Measurements from ENCODE around the gene GUCY1A1. TPM values are rescaled to one million over a fixed set of nuclear protein-coding genes. Genes with fewer than 3 reads are reported as not detected.
A peak's percentile ranks its signal among the peaks of the same experiment; 100 is the strongest.

The GUCY1A1 gene
- total RNA-seq, 1 donor from 2014 or later, result 49.1 TPM

DNA sequence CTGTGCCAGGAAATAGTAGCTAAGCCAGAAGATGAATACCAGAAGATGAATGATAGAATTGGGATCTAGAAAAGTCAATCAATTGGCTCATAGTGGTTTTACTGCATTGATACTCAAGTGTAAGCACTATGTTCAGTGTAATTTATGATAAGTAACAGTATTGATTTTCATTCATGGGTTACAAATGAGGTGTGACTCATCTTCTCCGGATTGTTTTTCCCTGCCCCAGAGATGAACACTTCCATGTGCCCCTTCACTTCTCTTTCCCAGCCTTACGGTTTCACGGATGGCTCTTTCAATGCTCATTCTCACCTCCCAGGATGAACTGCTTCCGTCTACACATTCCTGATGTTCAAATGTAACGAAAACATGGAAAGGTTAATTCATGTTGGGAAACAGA lies 82.4 kb downstream of the GUCY1A1 start:
- peaks cover 5% of the 10 kb centered on the region for H3K9me3 Mint-ChIP-seq
- no peaks in the 10 kb centered on the region for H3K27me3 Mint-ChIP-seq (ENCODE audit: low read depth)
- TF ChIP-seq, protein P1, sequence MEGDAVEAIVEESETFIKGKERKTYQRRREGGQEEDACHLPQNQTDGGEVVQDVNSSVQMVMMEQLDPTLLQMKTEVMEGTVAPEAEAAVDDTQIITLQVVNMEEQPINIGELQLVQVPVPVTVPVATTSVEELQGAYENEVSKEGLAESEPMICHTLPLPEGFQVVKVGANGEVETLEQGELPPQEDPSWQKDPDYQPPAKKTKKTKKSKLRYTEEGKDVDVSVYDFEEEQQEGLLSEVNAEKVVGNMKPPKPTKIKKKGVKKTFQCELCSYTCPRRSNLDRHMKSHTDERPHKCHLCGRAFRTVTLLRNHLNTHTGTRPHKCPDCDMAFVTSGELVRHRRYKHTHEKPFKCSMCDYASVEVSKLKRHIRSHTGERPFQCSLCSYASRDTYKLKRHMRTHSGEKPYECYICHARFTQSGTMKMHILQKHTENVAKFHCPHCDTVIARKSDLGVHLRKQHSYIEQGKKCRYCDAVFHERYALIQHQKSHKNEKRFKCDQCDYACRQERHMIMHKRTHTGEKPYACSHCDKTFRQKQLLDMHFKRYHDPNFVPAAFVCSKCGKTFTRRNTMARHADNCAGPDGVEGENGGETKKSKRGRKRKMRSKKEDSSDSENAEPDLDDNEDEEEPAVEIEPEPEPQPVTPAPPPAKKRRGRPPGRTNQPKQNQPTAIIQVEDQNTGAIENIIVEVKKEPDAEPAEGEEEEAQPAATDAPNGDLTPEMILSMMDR (IDR thresholded peaks at IDR 0.05; ENCODE audit: unreplicated experiment), result no peak
- H3K4me1 Mint-ChIP-seq, result peaks cover 14% of the 10 kb centered on the region
- no peaks in the 10 kb centered on the region for H3K36me3 Mint-ChIP-seq
- no peak overlapping the region for H3K27ac Mint-ChIP-seq
- no peak for DNase-seq (ENCODE audit: low spot score in 2 of 2, unreplicated experiment in 2 of 2)
- H3K4me3 Mint-ChIP-seq, result no peak overlapping the region

DNA sequence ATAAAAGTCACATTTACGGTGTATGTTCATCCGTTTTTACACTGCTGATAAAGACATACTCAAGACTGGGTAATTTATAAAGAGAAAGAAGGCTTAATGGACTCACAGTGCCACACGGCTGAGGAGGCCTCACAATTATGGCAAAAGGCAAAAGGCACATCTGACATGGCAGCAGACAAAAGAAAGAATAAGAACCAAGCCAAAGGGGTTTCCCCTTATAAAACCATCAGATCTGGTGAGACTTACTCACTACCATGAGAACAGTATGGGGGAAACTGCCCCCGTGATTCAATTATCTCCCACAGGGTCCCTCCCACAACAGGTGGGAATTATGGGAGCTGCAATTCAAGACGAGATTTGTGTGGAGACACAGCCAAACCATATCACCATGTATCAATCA lies 84.9 kb downstream of the GUCY1A1 start:
- DNase-seq (ENCODE audit: low spot score in 2 of 2, unreplicated experiment in 2 of 2), result no peak
- H3K36me3 Mint-ChIP-seq, result no peaks in the 10 kb centered on the region
- TF ChIP-seq, protein P1 (IDR thresholded peaks at IDR 0.05; ENCODE audit: unreplicated experiment), result no peak
- no peaks in the 10 kb centered on the region for H3K9me3 Mint-ChIP-seq
- H3K27me3 Mint-ChIP-seq (ENCODE audit: low read depth), result no peaks in the 10 kb centered on the region
- H3K4me3 Mint-ChIP-seq, result no peak overlapping the region
- H3K27ac Mint-ChIP-seq, result peak overlapping the region; percentile 32
- peaks cover 17% of the 10 kb centered on the region for H3K4me1 Mint-ChIP-seq

DNA sequence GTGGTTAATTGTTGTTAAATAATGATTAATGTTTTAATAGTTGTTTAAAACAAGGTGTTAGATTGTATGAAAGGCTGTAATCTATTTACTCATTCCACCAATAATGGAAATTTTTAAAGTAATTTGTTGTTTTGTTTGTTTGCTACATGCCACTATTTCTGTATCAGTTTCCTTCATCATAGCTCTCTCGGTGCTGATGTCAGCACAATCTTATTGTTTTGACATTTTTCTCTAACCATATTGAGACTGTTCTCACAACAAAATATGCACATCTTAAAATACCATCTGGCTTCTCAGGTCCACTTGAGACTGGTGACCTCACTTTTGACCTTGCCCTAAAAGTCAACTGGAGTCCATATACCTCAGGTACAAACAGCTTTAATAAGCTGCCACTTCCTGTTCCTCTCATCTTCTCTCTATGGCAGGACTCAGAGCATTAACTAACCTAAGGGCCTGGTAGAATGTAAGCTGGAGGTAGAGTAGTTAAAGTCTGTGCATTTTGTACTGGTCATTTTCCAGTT lies 91.2 kb downstream of the GUCY1A1 start:
- Mint-ChIP-seq H3K9me3 (no peaks in the 10 kb centered on the region), H3K27ac (no peak overlapping the region), H3K36me3 (no peaks in the 10 kb centered on the region), H3K4me3 (no peak overlapping the region), H3K4me1 (peaks cover 25% of the 10 kb centered on the region), H3K27me3 (ENCODE audit: low read depth) (no peaks in the 10 kb centered on the region)
- no peak for DNase-seq (ENCODE audit: low spot score in 2 of 2, unreplicated experiment in 2 of 2)
- TF ChIP-seq, protein P1 (IDR thresholded peaks at IDR 0.05; ENCODE audit: unreplicated experiment), result no peak

DNA sequence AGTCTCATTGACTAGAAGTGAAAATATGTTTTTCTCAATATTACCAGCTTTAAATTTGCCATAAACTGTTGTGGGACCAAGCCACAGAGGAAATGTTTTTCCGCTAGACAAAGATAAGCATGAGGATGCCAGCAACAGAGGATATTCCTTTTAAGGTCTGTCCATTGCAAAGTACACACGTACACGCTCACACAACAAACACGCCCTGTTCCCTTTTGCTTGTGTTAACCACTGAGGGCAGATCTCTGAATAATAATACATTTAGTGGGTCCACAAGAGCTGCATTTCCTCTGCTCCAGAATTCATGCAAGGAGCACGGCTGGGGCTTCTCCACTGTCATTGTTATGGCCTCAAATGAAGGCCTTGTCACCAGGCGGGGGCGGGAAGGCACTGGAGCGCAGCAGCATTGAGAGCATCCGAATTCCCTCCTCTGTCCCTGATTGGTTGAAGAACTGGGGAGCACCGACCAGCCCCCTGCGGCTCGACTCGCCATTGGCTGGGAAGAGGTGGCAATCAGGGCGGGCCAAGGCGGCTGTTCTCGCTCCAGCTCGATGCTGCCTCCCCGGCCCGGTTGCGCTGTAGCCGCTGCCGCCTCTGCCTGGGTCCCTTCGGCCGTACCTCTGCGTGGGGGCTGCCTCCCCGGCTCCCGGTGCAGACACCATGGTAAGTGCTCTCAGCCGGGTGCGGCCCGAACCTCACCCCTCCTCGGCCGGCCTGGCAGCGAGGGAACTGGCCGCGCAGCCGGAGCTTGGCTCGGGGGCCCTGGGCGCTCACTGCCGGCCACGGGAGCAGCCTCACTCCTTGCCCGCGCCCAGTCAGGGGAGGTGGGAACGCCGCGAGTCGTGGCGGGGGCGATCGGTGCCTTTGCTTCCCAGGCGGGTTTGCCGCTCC lies 92.1 kb downstream of the GUCY1A1 start, which contains the start of gene GUCY1B1:
Gene GUCY1B1, plus strand, starts transcription at position 541 of the 891 bp plus-strand sequence. Its CDS starts 120 bp downstream, at position 661.
- Mint-ChIP-seq H3K4me1 (peaks cover 33% of the 10 kb centered on the region), H3K27ac (peak within 1 kb of the TSS; percentile 72), H3K9me3 (no peaks in the 10 kb centered on the region), H3K4me3 (peak within 1 kb of the TSS; percentile 73), H3K36me3 (no peaks in the 10 kb centered on the region), H3K27me3 (ENCODE audit: low read depth) (no peaks in the 10 kb centered on the region)
- DNase-seq (ENCODE audit: low spot score in 2 of 2, unreplicated experiment in 2 of 2), result peak; percentile 87 to 88
- TF ChIP-seq, protein P1 (IDR thresholded peaks at IDR 0.05; ENCODE audit: unreplicated experiment), result no peak

DNA sequence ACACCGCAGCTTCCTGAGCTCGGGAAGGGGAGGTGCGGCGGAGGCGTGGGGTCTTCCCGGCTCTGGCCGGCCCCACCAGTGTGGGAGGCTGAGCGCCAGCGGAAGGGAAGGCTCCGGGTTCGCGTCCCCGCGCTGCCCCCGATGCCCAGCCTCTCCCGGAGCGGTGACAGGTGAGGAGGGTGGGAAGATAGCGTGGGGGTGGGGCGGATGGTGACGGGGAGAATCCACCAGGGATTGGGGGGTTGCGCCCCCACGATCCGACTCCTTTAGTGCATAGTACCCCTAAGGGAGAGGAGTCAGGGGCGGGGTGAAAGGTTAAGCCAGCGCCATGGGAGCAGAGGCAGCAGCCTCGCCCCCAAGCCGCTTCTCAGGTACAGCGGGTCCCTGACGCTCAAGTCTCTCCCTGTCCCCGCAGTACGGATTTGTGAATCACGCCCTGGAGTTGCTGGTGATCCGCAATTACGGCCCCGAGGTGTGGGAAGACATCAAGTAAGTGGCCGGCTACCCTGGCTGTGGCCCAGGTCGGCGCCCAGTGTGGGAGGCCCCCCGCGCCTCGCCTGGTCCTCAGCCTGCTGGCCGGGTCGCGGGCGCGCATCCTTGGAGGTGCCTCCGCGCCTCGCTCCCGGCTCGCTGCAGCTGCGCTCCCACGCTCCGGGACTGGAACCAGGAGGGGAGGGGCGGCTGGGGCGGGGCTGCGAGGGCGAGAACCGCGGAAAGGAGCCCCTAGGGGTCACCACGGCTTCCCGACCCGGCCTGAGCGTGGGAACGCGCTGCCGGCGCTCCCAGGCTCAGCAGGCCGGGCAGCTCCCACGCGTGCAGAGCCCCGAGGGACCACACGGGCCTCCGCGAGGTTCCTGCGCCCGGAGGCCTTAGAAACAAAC lies 93.0 kb downstream of the GUCY1A1 start:
- Mint-ChIP-seq H3K27me3 (ENCODE audit: low read depth) (no peaks in the 10 kb centered on the region), H3K9me3 (no peaks in the 10 kb centered on the region), H3K36me3 (peaks cover under 1% of the 10 kb centered on the region), H3K4me3 (peak overlapping the region; percentile 73), H3K4me1 (peaks cover 31% of the 10 kb centered on the region), H3K27ac (no peak overlapping the region)
- TF ChIP-seq, protein P1 (IDR thresholded peaks at IDR 0.05; ENCODE audit: unreplicated experiment), result peak; percentile 17
- peak; percentile 44 to 59 for DNase-seq (ENCODE audit: low spot score in 2 of 2, unreplicated experiment in 2 of 2)

All from mesothelial cell of epicardium (in vitro differentiated cells).